ENCODE measurements around the gene GXYLT2. TPM values are rescaled to one million over a fixed set of nuclear protein-coding genes. Genes with fewer than 3 reads are reported as not detected.
A peak's percentile ranks its signal among the peaks of the same experiment; 100 is the strongest.

GXYLT2 gene
- total and polyA plus RNA-seq, 2 of the 13 experiments (the other 11 are each of a cell fraction or from before 2014, with no cell fraction given): 4.3 to 6.9 TPM

DNA sequence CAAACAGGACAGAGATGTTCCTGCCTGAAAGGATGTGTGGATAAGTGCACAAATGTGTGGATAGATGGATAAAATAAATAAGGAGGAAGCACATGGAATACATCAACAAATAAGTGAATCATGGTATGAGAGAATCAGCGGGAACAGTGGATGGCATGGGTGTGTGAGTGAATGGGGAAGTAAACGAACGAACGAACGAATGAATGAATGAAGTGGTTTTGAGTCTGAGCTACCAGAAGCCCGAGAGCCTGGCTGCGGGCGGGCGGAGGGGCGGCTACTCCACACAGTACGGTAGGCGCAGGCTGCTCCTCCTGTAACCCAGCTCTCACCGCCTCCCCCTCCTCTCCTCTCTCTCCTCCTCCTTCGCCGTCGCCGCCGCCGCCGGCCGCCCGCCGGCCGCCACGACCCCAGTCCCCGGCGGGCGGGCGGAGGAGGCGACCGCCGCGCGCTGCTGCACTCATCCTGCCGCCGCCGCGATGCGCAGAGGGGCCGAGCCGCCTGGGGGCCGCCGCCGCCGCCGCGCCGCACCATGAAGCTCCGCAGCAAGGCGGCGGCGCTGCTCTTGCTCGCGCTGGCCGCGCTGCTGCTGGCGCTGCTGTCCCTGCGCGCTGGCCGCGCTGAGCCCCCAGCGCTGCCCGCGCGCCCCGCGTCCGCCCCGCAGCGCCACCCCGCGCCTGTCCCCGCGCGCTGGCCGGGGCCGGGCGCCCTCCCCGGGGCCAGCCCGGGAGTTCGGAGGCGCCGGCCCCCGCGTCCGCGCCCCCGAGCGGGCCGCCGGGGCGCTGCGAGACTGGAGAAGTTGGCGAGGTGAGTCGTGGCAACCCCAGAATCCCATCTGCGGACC lies at the start of gene GXYLT2 (continued):
- no peak for TF ChIP-seq ZNF205 (CRISPR knock-in tag; IDR thresholded peaks at IDR 0.05)
- TF ChIP-seq BRCA1 (CRISPR knock-in tag; IDR thresholded peaks at IDR 0.05): no peak
- no peak for TF ChIP-seq ZKSCAN8 (CRISPR knock-in tag; IDR thresholded peaks at IDR 0.05; ENCODE audit: borderline replicate concordance)
- no peak for TF ChIP-seq SRF (IDR thresholded peaks at IDR 0.05; ENCODE audit: low read depth, low read length)
- TF ChIP-seq HOXD1 (CRISPR knock-in tag; IDR thresholded peaks at IDR 0.05): no peak
- no peak for TF ChIP-seq ZNF75D (CRISPR knock-in tag; IDR thresholded peaks at IDR 0.05; ENCODE audit: borderline replicate concordance)
- TF ChIP-seq SMARCC2 (IDR thresholded peaks at IDR 0.05): no peak
- peak; percentile 51; the same call in 1 of the 2 replicates for TF ChIP-seq RBFOX2 (IDR thresholded peaks at IDR 0.05; ENCODE audit: low read depth, low read length)
- no peak for TF ChIP-seq RNF219 (CRISPR knock-in tag; IDR thresholded peaks at IDR 0.05)
- no peak for TF ChIP-seq ZNF138 (CRISPR knock-in tag; IDR thresholded peaks at IDR 0.05; ENCODE audit: low read depth)
- TF ChIP-seq CSRNP2 (CRISPR knock-in tag; conservative IDR thresholded peaks at IDR 0.05; ENCODE audit: low read depth): no peak
- no peak for TF ChIP-seq GATAD2A (CRISPR knock-in tag; IDR thresholded peaks at IDR 0.05)
- TF ChIP-seq, protein P1, sequence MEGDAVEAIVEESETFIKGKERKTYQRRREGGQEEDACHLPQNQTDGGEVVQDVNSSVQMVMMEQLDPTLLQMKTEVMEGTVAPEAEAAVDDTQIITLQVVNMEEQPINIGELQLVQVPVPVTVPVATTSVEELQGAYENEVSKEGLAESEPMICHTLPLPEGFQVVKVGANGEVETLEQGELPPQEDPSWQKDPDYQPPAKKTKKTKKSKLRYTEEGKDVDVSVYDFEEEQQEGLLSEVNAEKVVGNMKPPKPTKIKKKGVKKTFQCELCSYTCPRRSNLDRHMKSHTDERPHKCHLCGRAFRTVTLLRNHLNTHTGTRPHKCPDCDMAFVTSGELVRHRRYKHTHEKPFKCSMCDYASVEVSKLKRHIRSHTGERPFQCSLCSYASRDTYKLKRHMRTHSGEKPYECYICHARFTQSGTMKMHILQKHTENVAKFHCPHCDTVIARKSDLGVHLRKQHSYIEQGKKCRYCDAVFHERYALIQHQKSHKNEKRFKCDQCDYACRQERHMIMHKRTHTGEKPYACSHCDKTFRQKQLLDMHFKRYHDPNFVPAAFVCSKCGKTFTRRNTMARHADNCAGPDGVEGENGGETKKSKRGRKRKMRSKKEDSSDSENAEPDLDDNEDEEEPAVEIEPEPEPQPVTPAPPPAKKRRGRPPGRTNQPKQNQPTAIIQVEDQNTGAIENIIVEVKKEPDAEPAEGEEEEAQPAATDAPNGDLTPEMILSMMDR (CRISPR knock-in tag; IDR thresholded peaks at IDR 0.05): 0 out of 2 replicates have a peak, but pooled peaks have one; percentile 4
- TF ChIP-seq, protein P2, sequence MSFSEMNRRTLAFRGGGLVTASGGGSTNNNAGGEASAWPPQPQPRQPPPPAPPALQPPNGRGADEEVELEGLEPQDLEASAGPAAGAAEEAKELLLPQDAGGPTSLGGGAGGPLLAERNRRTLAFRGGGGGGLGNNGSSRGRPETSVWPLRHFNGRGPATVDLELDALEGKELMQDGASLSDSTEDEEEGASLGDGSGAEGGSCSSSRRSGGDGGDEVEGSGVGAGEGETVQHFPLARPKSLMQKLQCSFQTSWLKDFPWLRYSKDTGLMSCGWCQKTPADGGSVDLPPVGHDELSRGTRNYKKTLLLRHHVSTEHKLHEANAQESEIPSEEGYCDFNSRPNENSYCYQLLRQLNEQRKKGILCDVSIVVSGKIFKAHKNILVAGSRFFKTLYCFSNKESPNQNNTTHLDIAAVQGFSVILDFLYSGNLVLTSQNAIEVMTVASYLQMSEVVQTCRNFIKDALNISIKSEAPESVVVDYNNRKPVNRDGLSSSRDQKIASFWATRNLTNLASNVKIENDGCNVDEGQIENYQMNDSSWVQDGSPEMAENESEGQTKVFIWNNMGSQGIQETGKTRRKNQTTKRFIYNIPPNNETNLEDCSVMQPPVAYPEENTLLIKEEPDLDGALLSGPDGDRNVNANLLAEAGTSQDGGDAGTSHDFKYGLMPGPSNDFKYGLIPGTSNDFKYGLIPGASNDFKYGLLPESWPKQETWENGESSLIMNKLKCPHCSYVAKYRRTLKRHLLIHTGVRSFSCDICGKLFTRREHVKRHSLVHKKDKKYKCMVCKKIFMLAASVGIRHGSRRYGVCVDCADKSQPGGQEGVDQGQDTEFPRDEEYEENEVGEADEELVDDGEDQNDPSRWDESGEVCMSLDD (CRISPR knock-in tag; IDR thresholded peaks at IDR 0.05; ENCODE audit: borderline replicate concordance): no peak
- no peak for TF ChIP-seq MIXL1 (CRISPR knock-in tag; IDR thresholded peaks at IDR 0.05)
- no peak for TF ChIP-seq ZNF614 (CRISPR knock-in tag; IDR thresholded peaks at IDR 0.05; ENCODE audit: borderline replicate concordance)
- no peak for TF ChIP-seq JUN (CRISPR knock-in tag; IDR thresholded peaks at IDR 0.05)
- no peak for TF ChIP-seq SATB2 (CRISPR knock-in tag; IDR thresholded peaks at IDR 0.05)
- TF ChIP-seq ZNF672 (CRISPR knock-in tag; IDR thresholded peaks at IDR 0.05): no peak
- 0 out of 2 replicates have a peak, but pooled peaks have one; percentile 22 for TF ChIP-seq HDAC2 (CRISPR knock-in tag; IDR thresholded peaks at IDR 0.05)
- TF ChIP-seq, protein P3, sequence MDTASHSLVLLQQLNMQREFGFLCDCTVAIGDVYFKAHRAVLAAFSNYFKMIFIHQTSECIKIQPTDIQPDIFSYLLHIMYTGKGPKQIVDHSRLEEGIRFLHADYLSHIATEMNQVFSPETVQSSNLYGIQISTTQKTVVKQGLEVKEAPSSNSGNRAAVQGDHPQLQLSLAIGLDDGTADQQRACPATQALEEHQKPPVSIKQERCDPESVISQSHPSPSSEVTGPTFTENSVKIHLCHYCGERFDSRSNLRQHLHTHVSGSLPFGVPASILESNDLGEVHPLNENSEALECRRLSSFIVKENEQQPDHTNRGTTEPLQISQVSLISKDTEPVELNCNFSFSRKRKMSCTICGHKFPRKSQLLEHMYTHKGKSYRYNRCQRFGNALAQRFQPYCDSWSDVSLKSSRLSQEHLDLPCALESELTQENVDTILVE (CRISPR knock-in tag; IDR thresholded peaks at IDR 0.05): 0 out of 2 replicates have a peak, but pooled peaks have one; percentile 22
- TF ChIP-seq ZNF225 (CRISPR knock-in tag; IDR thresholded peaks at IDR 0.05): no peak

Measured in HepG2 (cell line).